ENCODE data around the gene SOCS1. TPM values are rescaled to one million over a fixed set of nuclear protein-coding genes. Genes with fewer than 3 reads are reported as not detected.

Gene SOCS1
- total RNA-seq, 1 donor from 2014 or later, result 15.3 TPM

DNA sequence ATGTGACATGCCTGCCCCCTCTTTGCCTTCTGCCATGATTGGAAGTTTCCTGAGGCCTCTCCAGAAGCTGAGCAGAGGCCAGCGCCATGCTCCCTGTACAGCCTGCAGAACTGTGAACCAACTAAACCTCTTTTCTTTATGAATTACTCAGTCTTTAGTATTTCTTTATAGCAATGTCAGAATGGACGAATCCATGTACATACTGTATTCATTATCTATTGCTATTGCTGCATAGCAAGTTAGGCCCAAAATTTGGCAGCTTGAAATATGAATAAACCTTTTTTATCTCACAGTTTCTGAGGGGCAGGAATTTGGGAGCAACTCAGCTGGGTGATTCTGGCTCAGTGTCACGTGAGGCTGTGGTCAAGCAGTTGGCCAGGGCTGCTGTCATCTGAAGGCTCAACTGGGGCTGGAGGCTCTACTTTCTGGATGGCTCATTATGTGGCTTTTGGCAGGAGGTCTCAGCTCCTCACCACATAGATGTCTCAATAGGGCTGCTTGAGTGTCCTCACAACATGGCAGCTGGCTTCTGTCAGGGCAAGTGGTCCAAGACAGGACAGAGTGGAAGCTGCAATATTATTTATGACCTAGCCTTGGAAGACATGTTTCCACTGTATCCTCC is 40.0 kb downstream of the SOCS1 start:
- Histone ChIP-seq H3K9me3 (peaks cover 7% of the 10 kb centered on the region), H3K27me3 (no peaks in the 10 kb centered on the region), H3K36me3 (no peaks in the 10 kb centered on the region), H3K27ac (no peak overlapping the region), H3K4me1 (no peaks in the 10 kb centered on the region), H3K4me3 (no peak overlapping the region)
- ATAC-seq, result no peak
- TF ChIP-seq, protein P1, sequence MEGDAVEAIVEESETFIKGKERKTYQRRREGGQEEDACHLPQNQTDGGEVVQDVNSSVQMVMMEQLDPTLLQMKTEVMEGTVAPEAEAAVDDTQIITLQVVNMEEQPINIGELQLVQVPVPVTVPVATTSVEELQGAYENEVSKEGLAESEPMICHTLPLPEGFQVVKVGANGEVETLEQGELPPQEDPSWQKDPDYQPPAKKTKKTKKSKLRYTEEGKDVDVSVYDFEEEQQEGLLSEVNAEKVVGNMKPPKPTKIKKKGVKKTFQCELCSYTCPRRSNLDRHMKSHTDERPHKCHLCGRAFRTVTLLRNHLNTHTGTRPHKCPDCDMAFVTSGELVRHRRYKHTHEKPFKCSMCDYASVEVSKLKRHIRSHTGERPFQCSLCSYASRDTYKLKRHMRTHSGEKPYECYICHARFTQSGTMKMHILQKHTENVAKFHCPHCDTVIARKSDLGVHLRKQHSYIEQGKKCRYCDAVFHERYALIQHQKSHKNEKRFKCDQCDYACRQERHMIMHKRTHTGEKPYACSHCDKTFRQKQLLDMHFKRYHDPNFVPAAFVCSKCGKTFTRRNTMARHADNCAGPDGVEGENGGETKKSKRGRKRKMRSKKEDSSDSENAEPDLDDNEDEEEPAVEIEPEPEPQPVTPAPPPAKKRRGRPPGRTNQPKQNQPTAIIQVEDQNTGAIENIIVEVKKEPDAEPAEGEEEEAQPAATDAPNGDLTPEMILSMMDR (IDR thresholded peaks at IDR 0.05), result no peak
- DNase-seq, result no peak
- intact Hi-C loops (cut with DNase I), result no loop called here

DNA sequence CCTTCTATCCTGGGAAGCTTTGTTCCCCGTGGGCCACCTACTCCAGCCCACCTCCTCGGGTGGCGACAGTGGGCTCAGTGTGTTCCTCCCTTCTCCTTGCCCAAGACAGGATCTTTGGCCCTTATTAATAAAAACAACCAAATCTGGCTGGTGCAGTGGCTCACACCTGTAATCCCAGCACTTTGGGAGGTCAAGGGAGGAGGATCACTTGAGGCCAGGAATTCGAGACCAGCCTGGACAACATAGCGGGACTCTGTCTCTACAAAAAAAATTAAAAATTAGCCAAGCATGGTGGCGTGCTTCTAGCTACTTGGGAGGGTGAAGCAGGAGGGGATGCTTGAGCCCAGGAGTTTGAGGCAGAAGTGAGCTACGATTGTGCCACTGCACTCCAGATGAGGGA is 42.2 kb downstream of the SOCS1 start:
- TF ChIP-seq, protein P1 (IDR thresholded peaks at IDR 0.05), result no peak
- Histone ChIP-seq H3K36me3 (no peaks in the 10 kb centered on the region), H3K4me1 (no peaks in the 10 kb centered on the region), H3K27ac (no peak overlapping the region), H3K9me3 (peaks cover 7% of the 10 kb centered on the region), H3K4me3 (no peak overlapping the region), H3K27me3 (no peaks in the 10 kb centered on the region)
- ATAC-seq (no peak), DNase-seq (no peak)
- intact Hi-C loops (cut with DNase I), result no loop called here

DNA sequence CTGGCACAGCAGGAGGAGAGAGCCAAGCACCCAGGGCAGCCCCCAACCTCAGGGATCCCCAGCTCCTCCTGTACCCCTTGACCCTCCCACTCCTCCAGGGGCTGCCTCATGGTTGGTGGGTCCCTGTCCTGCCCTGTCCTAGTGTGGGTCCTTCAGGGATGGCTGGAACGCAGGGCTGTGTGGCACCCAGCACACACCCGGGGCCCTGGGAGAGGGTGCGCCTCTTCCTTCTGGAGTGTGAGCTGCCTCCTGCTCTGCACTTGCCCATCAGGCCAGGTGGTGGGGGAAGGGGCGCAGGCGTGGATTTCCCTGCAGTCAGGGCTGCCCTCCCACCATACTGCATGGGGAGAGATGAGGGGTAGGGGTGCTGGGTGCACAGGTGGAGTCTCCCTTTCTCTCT is 42.6 kb downstream of the SOCS1 start:
- Histone ChIP-seq H3K4me3 (no peak overlapping the region), H3K4me1 (no peaks in the 10 kb centered on the region), H3K27ac (no peak overlapping the region), H3K36me3 (no peaks in the 10 kb centered on the region), H3K9me3 (peaks cover 7% of the 10 kb centered on the region), H3K27me3 (no peaks in the 10 kb centered on the region)
- TF ChIP-seq, protein P1 (IDR thresholded peaks at IDR 0.05), result no peak
- DNase-seq, result no peak
- intact Hi-C loops (cut with DNase I), result no loop called here
- no peak for ATAC-seq

DNA sequence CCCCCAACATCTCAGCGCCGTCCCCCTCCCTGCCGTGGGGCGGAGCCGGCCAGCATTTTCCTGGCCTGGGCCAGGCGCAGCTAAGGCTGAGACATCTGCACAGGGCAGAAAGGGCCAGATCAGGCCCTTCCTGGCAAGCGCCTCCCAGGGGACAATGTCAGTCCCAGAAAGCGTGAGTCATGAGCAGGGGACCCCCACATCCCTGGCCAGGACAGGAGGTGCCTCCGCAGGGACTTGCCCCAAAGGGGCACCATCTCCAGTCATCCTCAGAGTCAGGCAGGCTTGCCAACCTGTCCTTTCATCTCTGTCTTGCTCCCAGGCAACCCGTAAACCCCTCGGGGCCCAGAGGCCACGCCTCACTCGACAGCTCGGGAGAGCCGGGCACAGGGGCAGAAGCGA is 43.2 kb downstream of the SOCS1 start:
- intact Hi-C loops (cut with DNase I), result no loop called here
- ATAC-seq (no peak), DNase-seq (no peak)
- H3K4me3 ChIP-seq, result no peak overlapping the region
- no peaks in the 10 kb centered on the region for H3K4me1 ChIP-seq
- no peaks in the 10 kb centered on the region for H3K27me3 ChIP-seq
- H3K9me3 ChIP-seq, result peaks cover 7% of the 10 kb centered on the region
- no peak overlapping the region for H3K27ac ChIP-seq
- TF ChIP-seq, protein P1 (IDR thresholded peaks at IDR 0.05), result no peak
- H3K36me3 ChIP-seq, result no peaks in the 10 kb centered on the region

DNA sequence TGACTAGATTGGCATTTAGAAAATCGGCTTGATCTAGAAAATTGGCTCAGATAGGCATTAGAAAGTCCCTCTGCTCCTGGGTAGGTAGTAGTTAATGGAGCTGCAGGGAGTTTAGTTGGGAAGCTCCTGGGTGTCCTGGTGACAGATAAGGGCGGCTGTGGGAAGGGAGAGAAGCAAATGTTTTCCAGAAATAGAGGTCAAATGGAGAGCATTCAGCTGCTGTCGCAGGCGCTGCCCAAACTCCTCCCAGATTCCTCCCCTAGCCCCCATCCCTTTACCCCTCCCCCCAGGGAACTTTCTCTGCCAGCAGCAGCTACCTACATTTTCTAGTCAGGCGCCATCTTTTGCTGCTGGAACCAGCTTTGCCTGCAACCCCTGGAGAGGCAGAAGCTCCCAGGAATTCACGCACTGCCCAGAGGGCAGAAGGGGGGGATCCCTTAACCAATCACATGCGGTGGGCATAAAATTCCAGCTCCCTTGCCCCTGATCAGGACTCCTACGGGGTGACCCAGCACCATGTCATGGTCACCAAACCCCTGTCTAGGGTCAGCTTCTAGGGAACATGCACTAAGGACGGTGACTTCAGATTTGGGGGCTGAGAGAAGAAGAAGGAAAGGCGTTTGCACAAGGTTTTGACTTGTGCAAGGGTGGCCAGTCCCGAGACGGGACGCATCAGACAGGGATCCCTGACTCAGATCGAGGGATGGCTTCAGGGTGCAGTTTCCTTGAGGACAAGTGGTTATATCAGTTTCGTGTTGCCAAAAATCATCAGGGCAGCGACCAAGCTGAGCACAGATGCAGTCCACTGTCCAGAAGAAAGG is 43.8 kb downstream of the SOCS1 start:
- intact Hi-C loops (cut with DNase I), result no loop called here
- peak; percentile 6 for ATAC-seq
- H3K4me3 ChIP-seq, result no peak overlapping the region
- TF ChIP-seq, protein P1 (IDR thresholded peaks at IDR 0.05), result no peak
- H3K27me3 ChIP-seq, result no peaks in the 10 kb centered on the region
- H3K27ac ChIP-seq, result no peak overlapping the region
- H3K36me3 ChIP-seq, result no peaks in the 10 kb centered on the region
- H3K9me3 ChIP-seq, result peaks cover 7% of the 10 kb centered on the region
- H3K4me1 ChIP-seq, result no peaks in the 10 kb centered on the region
- DNase-seq, result no peak

Data from upper lobe of right lung (tissue), 1 donor.